Fibroblast of mammary gland (primary cell): ENCODE measurements around the gene POU5F1.
A peak's percentile ranks its signal among the peaks of the same experiment; 100 is the strongest.

ENCODE experiments used
- DNase-seq: peaks from one replicate; pipeline ENCODE4 v3.0.0-alpha.2; 2010; ENCODE audit warnings: low read depth
- H3K4me3 ChIP-seq: 2 replicates; pipeline ENCODE4 v1.5.1; 2011; ENCODE audit warnings: low read depth, mild to moderate bottlenecking, low read length, moderate library complexity; ENCODE audit not compliant: control insufficient read depth
- CTCF ChIP-seq: conservative IDR thresholded peaks from 2 replicates; pipeline ENCODE4 v1.5.1; 2011; ENCODE audit warnings: low read depth, low read length, inconsistent platforms; ENCODE audit not compliant: control insufficient read depth, insufficient read depth

The POU5F1 gene

GRCh38 chr6:31114970-31115849 lies 55.3 kb downstream of the POU5F1 start:
- DNase-seq: peak; percentile 69

GRCh38 chr6:31114541-31114878 lies 56.0 kb downstream of the POU5F1 start, which contains the start of gene PSORS1C1:
Gene PSORS1C1 (plus strand): TSS chr6:31114800. CDS start chr6:31129633, 14,833 bp downstream.
- no peak for TF ChIP-seq CTCF
- H3K4me3 ChIP-seq: peak within 1 kb of the TSS; percentile 43
- DNase-seq: peak; percentile 97

More at GRCh38 chr6:31114970-31115849, 55.3 kb downstream of the POU5F1 start:
- TF ChIP-seq CTCF: peak; percentile 42
- H3K4me3 ChIP-seq: peak overlapping the region; percentile 43
